ENCODE results near the gene SPATA20. TPM values are rescaled to one million over a fixed set of nuclear protein-coding genes. Genes with fewer than 3 reads are reported as not detected.

The SPATA20 gene
- polyA plus RNA-seq, 1 donor from 2014 or later: 53.5 TPM

- no peaks in the 10 kb centered on the region for H3K9me2 ChIP-seq (ENCODE audit: insufficient read depth, low read length)
- H2AFZ ChIP-seq (ENCODE audit: low read depth, low read length): no peak overlapping the region
- H3K79me2 ChIP-seq (replicated peaks; ENCODE audit: insufficient read depth, low read length): no peaks in the 10 kb centered on the region
- H3K9ac ChIP-seq (ENCODE audit: low read length): no peak overlapping the region
- no peaks in the 10 kb centered on the region for H3F3A ChIP-seq (ENCODE audit: insufficient read depth, low read length, poor library complexity, severe bottlenecking)
- H3K27me3 ChIP-seq (ENCODE audit: insufficient read depth, low read depth, low read length): no peaks in the 10 kb centered on the region
- H3K27ac ChIP-seq (ENCODE audit: low read length): no peak overlapping the region
- no peaks in the 10 kb centered on the region for H4K20me1 ChIP-seq (ENCODE audit: insufficient read depth)
- no peaks in the 10 kb centered on the region for H3K9me3 ChIP-seq (ENCODE audit: low read length)
- no peaks in the 10 kb centered on the region for H3K36me3 ChIP-seq (ENCODE audit: insufficient read depth, low read length)
- no peak overlapping the region for H3K4me2 ChIP-seq (ENCODE audit: low read length)
- TF ChIP-seq POLR2AphosphoS5 (IDR thresholded peaks at IDR 0.05) (no peak), CTCF (IDR thresholded peaks at IDR 0.05; ENCODE audit: poor library complexity, severe bottlenecking) (no peak), TAF1 (IDR thresholded peaks at IDR 0.05; ENCODE audit: low read depth) (no peak), RAD21 (conservative IDR thresholded peaks at IDR 0.05) (no peak), EP300 (conservative IDR thresholded peaks at IDR 0.05; ENCODE audit: poor library complexity, severe bottlenecking) (no peak), SMC3 (conservative IDR thresholded peaks at IDR 0.05; ENCODE audit: poor library complexity) (no peak), EZH2 (IDR thresholded peaks at IDR 0.05; ENCODE audit: borderline replicate concordance, insufficient read depth, low read length, poor library complexity, severe bottlenecking) (no peak), REST (IDR thresholded peaks at IDR 0.05; ENCODE audit: borderline replicate concordance) (no peak), MXI1 (conservative IDR thresholded peaks at IDR 0.05; ENCODE audit: poor library complexity, severe bottlenecking) (no peak)
- no peak overlapping the region for H3K4me3 ChIP-seq (ENCODE audit: low read length)
Observed at GRCh38 chr17:50590946-50591737, 44.2 kb downstream of the SPATA20 start.

- H3K9me3 ChIP-seq (ENCODE audit: low read length): no peaks in the 10 kb centered on the region
- no peaks in the 10 kb centered on the region for H3K79me2 ChIP-seq (replicated peaks; ENCODE audit: insufficient read depth, low read length)
- H4K20me1 ChIP-seq (ENCODE audit: insufficient read depth): no peaks in the 10 kb centered on the region
- no peaks in the 10 kb centered on the region for H3K36me3 ChIP-seq (ENCODE audit: insufficient read depth, low read length)
- H3K27ac ChIP-seq (ENCODE audit: low read length): peak overlapping the region; percentile 70
- H3F3A ChIP-seq (ENCODE audit: insufficient read depth, low read length, poor library complexity, severe bottlenecking): no peaks in the 10 kb centered on the region
- peak overlapping the region; percentile 37 for H3K4me3 ChIP-seq (ENCODE audit: low read length)
- TF ChIP-seq POLR2AphosphoS5 (IDR thresholded peaks at IDR 0.05) (peak; percentile 65), EP300 (conservative IDR thresholded peaks at IDR 0.05; ENCODE audit: poor library complexity, severe bottlenecking) (peak; percentile 32), RAD21 (conservative IDR thresholded peaks at IDR 0.05) (no peak), MXI1 (conservative IDR thresholded peaks at IDR 0.05; ENCODE audit: poor library complexity, severe bottlenecking) (peak; percentile 43)
- no peaks in the 10 kb centered on the region for H3K9me2 ChIP-seq (ENCODE audit: insufficient read depth, low read length)
- H3K27me3 ChIP-seq (ENCODE audit: insufficient read depth, low read depth, low read length): no peaks in the 10 kb centered on the region
- peak overlapping the region; percentile 25 for H3K4me2 ChIP-seq (ENCODE audit: low read length)
- peak overlapping the region; percentile 51 for H3K9ac ChIP-seq (ENCODE audit: low read length)
- H2AFZ ChIP-seq (ENCODE audit: low read depth, low read length): no peak overlapping the region
Observed at GRCh38 chr17:50593321-50593720, 46.3 kb downstream of the SPATA20 start.

All from neural cell (in vitro differentiated cells).